Measurements from ENCODE around the gene SLC35A2.
"Not testable (repeated sequence)": the region's sequence is repeated elsewhere in the genome, so short reads cannot be mapped to it uniquely, and the experiment has no call there.

The SLC35A2 gene

DNA sequence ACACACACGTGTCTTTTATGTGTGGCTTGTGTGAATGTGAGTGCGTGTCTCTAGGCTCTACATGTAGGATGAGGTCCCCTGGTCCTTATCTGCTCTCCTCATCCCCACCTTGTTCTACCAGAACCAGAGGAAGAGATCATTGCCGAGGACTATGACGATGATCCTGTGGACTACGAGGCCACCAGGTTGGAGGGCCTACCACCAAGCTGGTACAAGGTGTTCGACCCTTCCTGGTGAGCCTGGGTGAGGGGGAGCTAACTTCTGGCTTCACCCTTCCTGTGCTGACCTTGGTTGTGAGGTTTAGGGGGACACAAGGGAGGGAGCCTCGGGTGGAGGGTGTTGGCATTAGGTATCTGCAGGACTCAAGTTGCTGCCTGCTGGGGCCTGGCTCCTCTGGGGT, 10.4 kb downstream of the SLC35A2 start:
- DNase-seq = no peak

DNA sequence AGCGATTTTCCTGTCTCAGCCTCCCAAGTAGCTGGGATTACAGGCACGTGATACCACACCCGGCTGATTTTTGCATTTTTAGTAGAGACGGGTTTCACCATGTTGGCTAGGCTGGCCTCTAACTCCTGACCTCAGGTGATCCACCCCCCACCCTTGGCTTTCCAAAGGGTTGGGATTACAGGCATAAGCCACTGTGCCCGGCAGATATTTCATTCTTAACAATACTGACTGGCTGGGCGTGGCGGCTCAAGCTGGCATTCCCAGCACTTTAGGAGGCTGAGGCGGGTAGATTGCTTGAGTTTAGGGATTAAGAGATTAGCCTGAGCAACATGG, 12.4 kb downstream of the SLC35A2 start:
- no peak for DNase-seq

DNA sequence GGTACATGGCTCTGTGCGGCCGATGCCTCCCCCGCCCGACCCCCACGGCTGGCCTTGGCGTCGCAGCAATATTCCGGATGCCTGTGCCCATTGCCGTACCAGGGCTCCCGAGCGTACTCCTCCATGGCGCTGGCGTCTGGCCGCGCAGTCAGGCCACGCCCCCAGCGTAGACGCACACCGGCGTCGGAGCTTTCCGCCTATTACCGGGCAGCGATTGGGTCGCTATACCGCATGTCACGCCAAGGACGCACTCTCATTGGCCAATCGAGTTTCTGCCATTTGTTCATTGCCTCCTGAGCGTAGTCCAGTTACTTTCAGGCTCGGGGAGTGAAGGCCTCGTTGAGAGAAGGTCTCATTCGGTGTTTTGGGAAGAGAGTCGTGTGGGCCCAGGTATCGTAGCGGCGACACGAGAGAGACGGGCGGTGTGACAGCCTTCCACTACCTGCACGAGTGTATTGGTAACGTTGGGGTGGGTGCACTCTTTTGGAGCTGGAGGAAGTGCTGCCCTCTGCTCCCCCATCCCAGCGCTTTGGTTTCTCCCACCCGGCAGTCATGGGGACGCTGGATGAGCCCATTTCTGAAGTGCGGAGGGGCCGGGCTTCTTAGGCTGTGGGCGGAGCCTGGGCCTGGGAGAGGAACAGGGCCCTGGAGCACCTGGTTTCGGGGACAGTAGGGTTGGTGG, 13.7 kb downstream of the SLC35A2 start, which contains the start of the genes PQBP1 and TIMM17B:
Gene PQBP1, plus strand, starts transcription at position 306 of the 682 bp plus-strand sequence. CDS start 580 bp downstream, outside the sequence.
Gene TIMM17B, minus strand, starts transcription at position 144 of the 682 bp plus-strand sequence. Its CDS starts 19 bp downstream, at position 125.
- peak; percentile 94 for DNase-seq

GRCh38 chrX:48897157-48897624, 14.3 kb downstream of the SLC35A2 start:
- peak; percentile 86 for DNase-seq

GRCh38 chrX:48896611-48897011, 14.8 kb downstream of the SLC35A2 start:
- DNase-seq = peak; percentile 50

- DNase-seq = no peak
Measured at GRCh38 chrX:48894891-48895290, 16.6 kb downstream of the SLC35A2 start.

DNA sequence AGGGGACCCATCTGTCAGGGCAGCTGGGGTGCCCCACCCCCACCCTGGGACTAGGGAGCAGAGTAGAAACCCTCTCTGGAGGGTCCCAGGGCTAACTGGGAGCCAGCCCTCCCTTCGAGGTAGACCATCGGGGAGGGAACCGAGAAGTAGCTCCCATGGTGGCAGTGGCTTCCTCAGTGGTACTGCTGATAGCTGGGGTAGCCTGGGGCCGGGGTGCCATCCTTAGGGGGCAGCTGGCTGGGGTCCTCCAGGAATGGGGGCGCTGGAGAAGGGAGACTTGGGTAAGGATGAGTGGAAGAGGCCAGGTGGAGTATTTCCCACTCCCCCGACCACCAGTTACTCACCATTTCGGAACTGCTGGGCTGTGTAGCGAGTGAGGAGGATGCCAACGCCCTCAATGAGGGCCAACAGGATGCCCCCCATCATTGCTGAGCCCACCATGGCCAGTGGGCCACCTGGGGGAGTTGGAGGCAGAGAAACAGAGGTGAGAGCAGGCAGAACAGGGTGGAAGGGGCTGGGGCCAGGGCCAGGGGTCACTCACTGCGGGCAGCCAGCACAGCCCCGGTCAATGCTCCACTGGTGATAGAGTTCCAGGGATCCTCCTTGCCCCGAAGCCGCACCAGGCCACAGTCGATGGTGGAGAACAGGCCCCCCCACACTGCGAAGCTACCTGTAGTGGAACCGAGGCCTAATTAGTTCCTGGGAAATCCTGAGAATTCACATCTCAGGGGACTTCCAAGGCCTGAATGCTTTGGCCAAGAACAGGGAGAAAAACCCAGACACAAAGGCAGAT, 17.7 kb downstream of the SLC35A2 start:
- DNase-seq = no peak

DNA sequence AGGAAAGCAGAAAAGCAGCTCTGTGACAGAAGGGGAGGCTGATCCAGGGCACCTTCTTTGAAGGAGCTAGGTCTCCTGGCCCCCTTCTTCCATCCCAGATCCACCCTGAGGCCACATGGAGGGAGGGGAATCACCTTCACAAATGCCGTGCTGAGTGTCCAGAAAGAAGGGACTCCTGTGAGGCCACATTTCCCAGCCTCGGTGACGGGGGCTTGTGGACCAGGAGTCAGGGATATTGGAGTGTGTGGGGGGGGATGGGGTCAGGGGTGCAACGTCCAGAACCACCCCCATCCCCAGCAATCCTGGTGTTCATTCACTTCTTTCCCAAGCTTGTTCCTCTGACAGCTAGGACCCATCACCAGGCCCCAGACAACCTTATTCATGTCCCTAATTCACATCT, 18.6 kb downstream of the SLC35A2 start:
- DNase-seq = no peak

- DNase-seq = peak; percentile 84
Measured at GRCh38 chrX:48891402-48892288, 19.8 kb downstream of the SLC35A2 start.

GRCh38 chrX:48890934-48891401, 20.5 kb downstream of the SLC35A2 start:
- DNase-seq = peak; percentile 43

GRCh38 chrX:48890296-48890925, 21.0 kb downstream of the SLC35A2 start:
- DNase-seq = no peak

DNA sequence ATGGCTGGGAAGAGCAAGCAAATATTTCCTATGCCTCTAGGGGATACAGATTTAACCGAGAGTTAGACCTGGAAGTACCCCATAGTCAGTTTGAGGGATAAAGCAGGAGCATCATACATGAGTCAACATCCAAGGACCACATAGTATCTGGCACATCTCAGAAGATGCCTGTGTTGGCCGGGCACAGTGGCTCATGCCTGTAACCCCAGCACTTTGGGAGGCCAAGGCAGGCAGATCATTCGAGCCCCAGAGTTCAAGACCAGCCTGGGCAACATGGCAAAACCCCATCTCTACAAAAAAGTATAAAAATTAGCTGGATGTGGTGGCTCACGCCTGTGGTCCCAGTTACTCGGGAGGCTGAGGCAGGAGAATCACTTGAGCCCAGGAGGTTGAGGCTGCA, 24.9 kb downstream of the SLC35A2 start:
- not testable (repeated sequence) for DNase-seq

DNA sequence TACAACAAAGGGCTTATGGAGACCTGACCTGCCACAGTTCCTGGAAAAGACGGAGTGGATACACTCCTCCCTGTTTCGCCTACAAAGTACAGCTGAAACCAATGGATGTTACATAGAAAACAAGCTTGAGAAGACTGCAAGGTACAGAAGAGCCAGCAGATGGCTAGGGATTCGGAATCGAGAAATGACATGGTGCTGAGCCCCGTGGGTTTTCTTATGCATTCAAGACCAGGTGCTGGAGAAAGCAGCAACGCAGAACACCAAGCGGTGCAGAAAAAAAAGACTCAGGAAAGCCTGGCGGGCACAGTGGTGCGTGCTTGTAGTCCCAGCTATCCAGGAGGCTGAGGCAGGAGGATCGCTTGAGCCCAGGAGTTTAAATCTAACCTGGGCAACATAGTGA, 27.7 kb downstream of the SLC35A2 start:
- no peak for DNase-seq

DNA sequence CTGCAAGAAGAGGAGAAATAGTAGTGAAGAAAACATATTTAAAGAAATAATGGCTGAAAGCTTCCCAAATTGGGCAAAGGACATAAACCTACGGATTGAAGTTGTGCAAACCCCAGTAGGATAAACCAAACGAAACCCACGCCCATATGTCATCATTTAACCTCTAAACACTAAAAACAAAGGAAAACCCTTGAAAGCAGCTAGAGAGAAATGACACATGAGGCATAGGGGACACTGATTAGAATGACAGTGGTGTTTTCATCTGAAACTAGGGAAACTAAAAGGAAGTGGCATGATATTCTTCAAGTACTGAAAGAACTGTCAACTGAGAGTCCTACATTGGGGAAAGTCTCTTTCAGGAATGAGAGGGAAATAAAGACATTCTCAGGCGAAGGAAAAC, 34.5 kb downstream of the SLC35A2 start:
- not testable (repeated sequence) for DNase-seq

DNA sequence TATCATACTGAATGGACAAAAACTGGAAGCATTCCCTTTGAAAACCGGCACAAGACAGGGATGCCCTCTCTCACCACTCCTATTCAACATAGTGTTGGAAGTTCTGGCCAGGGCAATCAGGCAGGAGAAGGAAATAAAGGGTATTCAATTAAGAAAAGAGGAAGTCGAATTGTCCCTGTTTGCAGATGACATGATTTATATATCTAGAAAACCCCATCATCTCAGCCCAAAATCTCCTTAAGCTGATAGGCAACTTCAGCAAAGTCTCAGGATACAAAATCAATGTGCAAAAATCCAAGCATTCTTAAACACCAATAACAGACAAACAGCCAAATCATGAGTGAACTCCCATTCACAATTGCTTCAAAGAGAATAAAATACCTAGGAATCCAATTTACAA, 39.4 kb downstream of the SLC35A2 start:
- not testable (repeated sequence) for DNase-seq

DNA sequence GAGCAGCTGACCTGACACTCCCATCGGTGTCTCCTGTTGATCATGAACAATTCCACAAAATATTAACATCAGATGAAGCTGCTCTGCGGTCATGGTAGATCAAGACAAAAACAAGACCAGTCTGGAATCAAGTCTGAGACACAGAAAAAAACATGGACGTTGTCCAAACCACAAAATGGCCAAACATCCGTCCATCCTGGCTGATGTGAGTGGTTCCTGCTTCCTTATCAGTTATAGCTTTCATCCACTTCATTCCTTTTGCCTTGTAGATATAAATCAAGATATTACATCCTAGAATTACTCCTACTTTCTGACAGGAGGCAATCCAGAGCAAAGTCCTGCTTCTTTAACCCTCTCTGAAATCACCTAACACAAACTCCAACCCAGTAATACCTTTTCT, 47.2 kb downstream of the SLC35A2 start:
- no peak for DNase-seq

- DNase-seq = no peak
Measured at GRCh38 chrX:48854898-48855297, 56.5 kb downstream of the SLC35A2 start.

- DNase-seq = not testable (repeated sequence)
Measured at GRCh38 chrX:48854121-48854804, 57.2 kb downstream of the SLC35A2 start.

DNA sequence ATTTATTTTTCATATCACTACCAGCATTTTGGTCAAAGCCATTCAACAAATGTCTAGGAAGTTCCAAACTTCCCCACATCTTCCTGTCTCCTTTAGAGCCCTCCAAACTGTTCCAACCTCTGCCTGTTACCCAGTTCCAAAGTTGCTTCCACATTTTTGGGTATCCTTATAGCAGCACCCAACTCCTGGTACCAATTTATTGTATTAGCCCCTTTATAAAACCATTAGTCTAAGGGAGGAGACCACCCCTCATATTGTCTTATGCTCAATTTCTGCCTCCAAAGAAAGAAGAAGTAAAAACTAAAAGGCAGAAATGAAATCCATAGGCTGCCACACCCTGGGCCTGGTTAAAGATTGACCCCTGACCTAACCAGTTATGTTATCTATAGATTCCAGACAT, 58.0 kb downstream of the SLC35A2 start:
- not testable (repeated sequence) for DNase-seq
